NCI-H460 (cell line): ENCODE data around the gene CGNL1. TPM values are rescaled to one million over a fixed set of nuclear protein-coding genes. Genes with fewer than 3 reads are reported as not detected.

ENCODE experiments used
- DNase-seq: peaks from one replicate; pipeline ENCODE4 v3.0.0-alpha.2; 2016; ENCODE audit warnings: low read depth; ENCODE audit errors: extremely low read depth
- polyA plus RNA-seq: library from polyadenylated mRNA; depleted of rRNA; stranded (reverse); fragments of >200 nt; gene quantifications from 2 replicates; pipeline ENCODE4 v1.2.3, GENCODE V29; 2014; cell fraction: nucleus; rRNA removed
- total RNA-seq: library from RNA; depleted of rRNA; stranded (reverse); fragments of >200 nt; shearing (Covaris generic); gene quantifications from 2 replicates; pipeline ENCODE4 v1.2.3, GENCODE V29; 2014; rRNA removed

Gene CGNL1, protein sequence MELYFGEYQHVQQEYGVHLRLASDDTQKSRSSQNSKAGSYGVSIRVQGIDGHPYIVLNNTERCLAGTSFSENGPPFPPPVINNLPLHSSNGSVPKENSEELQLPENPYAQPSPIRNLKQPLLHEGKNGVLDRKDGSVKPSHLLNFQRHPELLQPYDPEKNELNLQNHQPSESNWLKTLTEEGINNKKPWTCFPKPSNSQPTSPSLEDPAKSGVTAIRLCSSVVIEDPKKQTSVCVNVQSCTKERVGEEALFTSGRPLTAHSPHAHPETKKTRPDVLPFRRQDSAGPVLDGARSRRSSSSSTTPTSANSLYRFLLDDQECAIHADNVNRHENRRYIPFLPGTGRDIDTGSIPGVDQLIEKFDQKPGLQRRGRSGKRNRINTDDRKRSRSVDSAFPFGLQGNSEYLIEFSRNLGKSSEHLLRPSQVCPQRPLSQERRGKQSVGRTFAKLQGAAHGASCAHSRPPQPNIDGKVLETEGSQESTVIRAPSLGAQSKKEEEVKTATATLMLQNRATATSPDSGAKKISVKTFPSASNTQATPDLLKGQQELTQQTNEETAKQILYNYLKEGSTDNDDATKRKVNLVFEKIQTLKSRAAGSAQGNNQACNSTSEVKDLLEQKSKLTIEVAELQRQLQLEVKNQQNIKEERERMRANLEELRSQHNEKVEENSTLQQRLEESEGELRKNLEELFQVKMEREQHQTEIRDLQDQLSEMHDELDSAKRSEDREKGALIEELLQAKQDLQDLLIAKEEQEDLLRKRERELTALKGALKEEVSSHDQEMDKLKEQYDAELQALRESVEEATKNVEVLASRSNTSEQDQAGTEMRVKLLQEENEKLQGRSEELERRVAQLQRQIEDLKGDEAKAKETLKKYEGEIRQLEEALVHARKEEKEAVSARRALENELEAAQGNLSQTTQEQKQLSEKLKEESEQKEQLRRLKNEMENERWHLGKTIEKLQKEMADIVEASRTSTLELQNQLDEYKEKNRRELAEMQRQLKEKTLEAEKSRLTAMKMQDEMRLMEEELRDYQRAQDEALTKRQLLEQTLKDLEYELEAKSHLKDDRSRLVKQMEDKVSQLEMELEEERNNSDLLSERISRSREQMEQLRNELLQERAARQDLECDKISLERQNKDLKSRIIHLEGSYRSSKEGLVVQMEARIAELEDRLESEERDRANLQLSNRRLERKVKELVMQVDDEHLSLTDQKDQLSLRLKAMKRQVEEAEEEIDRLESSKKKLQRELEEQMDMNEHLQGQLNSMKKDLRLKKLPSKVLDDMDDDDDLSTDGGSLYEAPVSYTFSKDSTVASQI
- 0.82 and 0.98 TPM in 2 replicates for total RNA-seq
- polyA plus RNA-seq: 1.3 and 1.4 TPM in 2 replicates

DNA sequence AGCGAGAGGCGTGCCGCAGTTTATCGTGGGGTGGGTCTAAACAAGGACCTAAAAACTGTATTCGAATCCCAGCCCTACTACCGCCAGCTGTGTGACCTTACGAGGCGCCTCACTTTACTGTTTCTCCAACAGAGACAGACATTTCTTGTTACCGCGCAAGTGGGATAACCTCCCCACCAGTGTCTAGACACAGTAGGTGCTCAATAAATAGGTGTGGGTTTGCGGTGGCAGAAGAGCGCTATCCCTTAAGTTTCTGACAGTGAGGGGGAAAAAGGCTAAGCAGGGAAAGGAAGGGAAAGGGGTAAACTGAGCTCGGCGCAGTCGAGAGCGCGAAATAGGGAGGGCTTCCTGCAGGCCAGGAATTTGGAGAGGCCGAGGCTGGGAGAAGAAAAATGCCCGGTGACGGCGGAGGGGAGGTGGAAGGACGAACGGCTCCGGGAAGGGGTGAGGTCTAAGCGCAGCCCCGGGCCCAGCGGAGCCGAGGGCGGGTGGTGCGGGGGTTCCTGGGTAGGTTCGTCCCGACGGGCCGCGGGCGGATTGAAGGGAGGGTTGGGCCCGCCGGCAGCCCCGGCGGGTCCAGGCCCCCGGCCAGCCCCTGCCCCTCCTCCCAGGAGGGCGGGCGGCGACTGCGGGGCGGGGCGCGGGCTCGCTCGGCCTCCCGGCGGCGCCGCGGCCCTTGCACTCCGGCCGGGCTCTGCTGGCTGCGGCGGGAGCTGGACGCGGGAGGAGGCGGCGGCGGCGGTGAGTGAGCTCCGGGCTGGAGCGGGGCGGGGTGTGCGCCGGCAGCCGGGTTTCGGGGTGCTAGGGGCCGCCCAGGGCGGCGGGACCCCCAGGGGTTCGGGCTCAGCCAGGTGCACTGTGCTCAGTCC is at the start of gene CGNL1:
CGNL1 (plus strand) TSS at position 679 of the 869 bp plus-strand sequence. CDS start 61,495 bp downstream, outside the sequence.
- peak; percentile 13 for DNase-seq

DNA sequence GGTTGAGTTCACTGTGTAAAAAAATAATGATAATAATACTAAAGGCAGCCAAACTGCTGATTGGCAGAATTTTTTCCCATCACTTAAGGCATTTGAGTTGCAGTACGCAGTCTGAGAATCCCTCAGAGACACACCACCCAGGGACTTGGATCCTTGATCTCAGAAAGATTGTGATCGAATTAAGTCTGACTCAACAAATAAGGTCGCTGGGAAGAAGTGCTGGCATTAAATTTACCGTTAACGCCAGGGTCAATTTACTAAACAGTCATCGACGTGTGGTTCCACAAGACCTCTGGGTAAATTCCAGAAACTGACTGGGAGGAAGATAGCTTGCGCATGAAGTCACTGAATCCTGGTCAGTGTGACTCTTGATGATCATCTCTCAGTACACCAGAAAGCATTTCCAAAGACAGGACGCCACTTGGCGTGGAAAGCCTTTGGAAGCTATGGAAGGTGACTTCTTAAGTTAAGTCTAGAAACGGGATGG is 48.3 kb upstream of the CGNL1 start:
- no peak for DNase-seq

DNA sequence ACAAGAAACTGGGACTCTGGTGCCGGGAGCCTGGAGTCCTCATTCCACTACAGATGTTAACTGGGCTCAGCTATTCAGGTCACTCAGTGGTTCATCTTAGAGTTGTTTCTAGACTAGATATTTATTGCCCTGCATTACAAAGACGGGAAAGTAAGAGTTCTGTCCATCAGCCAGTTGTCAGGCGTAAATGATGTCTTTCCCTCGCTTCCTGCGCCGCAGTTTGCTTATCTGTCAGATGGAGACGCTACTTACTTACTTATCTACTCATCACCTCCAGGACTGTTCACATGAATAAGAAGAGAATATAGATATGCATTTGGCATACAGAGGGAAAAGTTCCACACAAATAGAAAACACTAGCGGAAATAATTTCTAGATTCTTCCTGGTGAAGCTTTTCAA is 47.8 kb upstream of the CGNL1 start:
- DNase-seq: no peak

DNA sequence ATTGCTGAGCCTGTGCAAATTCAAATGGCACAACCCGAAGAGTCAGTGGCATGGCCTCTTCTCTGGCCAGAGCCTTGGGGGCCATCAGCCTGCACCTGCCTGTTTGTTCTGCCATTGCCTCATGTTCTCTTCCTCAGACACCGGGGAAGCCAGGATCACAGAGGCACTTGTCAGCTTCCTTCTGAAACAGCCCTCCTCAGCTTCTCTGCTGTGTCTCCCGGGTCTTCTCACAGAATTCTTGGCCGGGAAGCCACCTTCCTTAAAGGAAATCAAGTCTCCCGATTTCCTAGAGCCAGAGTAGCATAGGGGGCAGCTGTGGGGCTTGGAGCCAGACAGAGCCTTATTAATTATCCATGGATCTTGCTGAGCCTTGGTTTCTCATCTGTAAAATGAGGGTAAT is 47.4 kb upstream of the CGNL1 start:
- no peak for DNase-seq

DNA sequence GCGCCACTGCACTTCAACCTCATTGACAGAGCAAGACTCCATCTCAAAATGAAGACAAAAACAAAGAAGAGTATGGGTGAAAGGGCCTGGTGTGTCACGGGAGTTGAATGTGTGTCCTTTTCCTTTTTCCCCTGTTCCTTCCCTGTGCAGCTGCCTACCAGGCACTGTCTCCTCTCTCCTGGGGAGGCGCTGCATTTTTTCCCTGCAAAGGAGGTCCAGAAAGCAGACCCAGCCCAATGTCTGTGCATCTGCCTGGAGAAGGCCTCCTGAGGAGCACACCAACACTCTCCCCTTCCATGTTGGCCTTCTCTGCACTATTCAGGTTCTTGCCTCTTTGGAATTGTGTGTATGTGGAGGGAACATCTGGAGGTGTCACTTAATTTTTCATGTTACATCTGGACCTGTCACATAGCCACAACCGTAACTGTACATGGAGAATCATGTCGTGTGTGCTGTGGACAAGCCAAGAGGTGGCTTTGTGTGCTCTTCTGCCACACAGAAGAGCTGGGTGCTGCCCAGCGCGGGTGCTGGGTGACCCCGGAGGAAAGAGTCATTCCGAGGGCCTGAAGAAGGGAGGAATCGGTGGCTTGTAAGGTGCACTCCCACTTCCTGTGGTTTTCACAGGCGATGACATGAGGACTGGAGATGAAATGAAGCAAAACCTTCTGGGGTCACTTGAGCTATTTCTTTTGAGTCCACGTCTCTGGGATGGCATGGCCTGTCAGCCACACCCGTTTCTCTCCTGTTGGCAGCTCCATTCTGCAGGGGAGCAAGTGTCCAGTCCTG is 46.5 kb upstream of the CGNL1 start:
- DNase-seq: no peak

DNA sequence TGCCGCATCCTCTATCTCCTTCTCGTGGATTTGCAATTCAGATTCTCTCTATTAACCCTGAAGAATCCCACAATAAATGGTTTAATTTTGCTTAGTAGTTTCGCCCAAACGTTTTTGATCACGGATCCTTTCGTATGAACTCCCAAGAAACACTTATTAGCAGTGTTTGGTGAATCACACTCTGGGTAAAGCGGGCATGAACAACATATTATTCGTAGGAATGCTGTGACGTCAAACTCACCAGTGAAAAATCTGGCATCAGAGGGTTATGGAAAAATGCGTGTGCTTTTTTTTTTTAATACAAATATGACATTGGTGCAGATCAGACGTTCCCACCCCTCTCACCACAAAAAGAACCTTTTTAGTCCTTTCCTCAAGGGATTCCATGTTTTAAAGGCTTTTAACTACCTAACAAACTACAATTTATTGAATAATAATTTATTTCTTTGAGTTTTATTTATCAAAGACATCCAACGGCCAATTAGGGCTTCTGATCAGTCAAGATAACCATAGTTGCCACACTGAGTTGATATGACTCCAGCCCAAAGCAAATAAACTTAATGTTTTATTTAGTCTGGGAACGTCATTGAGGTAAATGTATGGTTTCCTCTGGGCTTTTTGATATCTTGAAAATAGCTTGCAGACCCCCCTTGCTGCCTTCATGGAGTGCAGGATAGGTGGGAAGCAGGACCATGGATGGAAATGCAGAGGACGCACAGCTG is 45.5 kb upstream of the CGNL1 start:
- DNase-seq: peak; percentile 54

DNA sequence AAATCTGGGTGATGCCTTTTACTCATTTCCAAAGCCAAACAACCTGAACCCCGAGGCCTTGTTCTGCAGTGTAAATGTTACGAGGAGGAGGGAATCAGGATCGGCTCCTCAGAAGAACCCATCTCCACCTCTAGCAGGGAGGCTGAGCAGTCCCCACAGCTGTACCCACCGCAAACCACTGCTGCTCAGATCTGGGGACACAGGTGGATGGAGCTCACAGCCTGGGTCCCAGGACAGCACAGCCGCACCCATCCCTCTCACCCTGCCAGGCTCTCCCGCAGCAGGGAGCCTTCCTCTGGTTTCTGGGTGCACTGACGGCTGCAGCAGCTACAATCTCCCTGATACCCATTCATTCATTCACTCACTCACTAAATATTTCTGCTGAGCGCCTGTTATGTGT is 44.0 kb upstream of the CGNL1 start:
- no peak for DNase-seq

DNA sequence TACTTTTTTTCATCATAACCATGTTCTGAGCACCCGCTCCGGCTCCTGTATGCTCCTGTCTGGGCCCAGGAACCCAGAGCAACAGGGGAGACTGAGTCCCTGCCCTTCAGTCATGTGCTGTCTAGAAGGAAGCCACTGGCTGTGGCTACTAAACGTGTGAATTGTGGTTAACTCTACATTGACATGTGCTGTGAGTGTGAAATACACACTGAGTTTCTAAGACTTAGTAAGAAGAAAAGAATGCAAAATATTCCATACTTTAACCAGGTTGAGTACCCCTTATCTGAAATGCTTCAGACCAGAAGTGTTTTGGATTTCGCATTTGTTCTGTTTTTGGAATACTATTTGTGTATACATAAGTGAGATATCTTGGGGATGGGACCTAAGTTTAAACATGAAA is 42.8 kb upstream of the CGNL1 start:
- DNase-seq: no peak

DNA sequence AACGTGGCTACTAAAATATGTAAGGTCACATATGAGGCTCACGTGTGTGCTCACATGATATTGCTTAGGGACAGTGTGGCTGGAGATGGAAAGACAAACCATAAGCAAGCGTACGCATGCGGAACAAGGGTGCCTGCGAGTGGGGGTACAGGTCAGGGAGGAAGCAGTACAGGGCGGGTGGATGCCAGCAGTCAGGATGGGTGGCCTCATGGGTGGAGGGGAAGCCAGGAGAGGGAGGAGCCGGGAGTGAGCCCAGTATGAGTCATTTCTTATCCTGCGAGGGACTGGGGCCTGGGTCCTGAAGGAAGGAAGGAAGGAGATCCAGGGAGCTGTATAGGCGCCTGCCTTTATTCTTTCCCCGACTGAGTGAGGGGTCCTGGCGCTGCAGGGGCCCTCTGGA is 42.0 kb upstream of the CGNL1 start:
- no peak for DNase-seq

DNA sequence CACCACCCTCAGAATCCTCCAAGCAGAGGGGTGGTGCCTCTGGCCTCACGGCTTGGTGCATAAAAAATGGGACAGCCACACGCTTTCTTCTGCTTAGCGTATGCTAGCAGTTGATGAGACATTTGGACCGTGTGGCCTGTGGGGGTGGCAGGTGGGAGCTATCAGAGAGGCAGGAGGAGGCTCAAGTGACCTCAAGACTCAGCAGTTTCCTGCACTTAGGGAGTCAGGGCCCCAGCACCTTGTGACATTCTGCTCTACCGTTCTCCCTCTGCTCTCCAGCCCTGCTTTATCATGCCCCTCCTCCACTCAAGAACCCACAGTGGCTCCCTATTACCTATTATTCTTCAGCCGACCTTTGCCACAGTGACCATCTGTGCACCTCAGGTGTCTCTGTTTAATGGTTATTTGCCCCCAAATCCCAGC is 41.0 kb upstream of the CGNL1 start:
- no peak for DNase-seq

DNA sequence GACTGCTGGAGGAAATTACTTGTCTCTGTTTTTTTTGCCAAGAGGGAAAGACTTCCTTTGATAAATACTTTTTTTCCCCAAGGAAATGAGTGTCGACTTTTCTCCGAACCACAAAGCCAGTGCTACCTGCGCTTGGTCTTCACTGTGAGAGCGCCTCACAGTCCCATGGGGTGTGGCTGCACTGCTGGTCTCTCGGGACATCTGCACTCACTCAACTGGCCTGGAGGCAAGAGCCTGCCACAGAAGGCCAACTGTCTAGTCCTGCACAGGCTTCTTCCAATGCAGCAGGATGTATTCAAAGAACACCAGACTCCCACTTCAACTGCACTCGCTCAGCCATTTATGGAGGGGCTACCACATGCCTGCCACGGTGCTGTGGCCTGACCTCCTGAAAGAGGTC is 40.6 kb upstream of the CGNL1 start:
- no peak for DNase-seq

DNA sequence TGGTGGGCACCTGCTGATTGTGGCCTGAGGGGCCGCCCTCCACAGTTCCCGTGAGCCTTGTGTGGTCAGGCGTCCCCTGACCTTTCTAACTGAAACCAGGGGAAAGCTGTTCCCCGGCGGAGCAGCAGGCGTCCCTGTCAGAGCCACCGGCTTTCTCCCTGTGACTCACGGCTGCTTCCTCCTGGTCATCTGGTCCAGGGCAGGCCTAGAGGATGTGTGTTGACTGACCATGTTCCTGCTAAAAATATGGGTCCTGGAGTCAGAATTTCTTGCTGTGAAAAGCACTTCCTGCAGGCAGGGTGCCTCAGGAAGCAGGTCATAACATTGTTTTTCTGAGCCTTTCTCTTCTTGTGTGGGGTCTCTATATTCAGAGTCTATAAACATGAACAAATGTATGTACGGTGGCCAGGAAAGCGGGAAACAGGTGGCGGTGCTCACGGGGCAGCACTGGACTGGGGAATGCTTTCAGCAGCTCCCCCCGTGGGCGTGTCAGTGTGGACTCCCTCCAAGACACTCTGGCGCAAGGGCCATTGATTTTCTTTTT is 38.4 kb upstream of the CGNL1 start:
- no peak for DNase-seq

DNA sequence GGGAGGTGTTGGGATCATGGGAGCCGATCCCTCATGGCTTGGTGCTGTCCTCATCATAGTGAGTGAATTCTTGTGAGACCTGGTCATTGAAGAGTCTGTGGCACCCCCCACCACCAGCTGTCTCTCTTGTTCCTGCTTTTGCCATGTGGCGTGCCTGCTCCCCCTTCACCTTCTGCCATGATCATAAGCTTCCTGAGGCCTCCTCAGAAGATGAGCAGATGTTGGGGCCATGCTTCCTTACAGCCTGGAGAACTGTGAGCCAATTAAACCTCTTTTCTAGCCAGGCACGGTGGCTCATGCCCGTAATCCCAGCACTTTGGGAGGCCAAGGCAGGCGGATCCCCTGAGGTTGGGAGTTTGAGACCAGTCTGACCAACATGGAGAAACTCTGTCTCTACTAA is 37.0 kb upstream of the CGNL1 start:
- DNase-seq: no peak

DNA sequence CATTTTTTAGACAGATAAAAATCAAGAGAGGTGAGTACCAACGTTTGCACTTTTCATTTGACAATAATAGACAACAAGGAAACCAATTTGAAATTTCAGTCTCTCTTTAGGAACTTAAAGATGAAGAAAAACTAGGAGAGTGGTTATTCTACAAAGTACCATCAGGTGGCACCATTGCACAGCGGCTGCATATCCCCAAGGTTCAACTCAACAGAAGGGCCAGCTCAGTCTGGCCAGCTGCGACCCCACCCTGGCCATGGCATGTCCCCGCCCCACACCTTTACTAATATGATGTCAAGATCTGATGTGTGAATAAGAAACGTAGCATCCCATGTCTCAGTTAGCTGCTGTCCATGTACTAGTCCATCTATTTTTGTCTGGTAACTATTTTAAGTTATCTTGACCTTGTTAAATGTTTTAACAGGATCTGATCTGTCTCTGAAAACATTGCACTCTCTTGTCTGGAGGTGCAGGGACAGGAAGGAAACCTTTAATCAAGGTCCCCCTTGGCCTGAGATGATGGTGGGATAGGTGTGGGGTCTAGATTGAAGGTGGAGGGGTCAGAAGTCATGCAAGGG is 35.5 kb upstream of the CGNL1 start:
- peak; percentile 48 for DNase-seq

DNA sequence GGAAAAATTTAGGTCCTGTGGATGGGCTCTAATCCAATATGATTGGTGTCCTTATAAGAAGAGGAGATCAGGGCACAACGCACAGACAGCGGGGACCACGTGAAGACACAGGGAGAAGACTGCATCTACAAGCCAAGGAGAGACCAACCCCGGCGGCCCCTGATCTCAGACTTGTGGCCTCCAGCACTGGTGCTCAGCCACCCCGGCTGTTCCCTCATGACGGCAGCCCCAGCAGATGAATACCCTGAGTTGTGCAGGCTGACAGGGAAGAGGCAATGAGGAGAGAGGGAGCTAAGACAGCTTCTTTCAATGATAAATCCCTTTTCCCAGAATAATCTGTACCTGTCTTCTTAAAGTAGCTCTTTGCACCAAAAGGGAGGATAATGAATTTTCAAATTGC is 33.3 kb upstream of the CGNL1 start:
- DNase-seq: no peak

DNA sequence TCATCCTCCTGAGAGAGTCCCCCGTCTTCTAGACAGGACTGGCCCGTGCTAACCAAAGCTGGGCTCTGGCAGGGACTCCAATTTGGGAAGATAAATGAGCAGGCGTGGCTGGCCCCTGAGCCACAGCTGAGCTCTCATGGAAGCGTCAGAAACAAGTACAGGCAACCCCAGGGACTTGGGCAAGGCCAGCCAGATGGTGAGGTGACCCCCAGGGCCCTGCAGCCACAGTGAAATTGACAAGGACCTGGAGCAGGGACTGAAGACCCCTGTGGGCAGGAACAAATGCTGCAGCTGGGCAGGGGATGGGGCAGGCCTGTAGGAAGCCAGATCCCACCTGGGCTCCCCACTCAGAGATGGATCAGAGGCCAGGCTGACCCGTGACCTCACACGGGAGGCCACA is 32.8 kb upstream of the CGNL1 start:
- DNase-seq: no peak

DNA sequence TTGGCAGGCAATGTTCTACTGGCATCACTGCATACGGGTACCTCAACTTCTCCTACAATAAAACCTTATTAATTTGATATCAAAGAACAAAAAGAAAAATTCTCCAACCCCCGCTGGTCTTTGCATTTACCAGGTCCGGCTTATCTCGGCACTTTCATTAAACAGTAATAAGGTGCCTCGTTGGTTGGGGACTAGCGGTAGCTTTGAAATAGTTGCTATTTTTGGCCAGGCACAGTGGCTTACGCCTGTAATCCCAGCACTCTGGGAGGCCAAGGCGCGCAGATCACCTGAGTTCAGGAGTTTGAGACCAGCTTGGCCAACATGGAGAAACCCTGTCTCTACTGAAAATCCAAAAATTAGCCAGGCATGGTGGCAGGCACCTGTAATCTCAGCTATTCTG is 32.0 kb upstream of the CGNL1 start:
- no peak for DNase-seq

DNA sequence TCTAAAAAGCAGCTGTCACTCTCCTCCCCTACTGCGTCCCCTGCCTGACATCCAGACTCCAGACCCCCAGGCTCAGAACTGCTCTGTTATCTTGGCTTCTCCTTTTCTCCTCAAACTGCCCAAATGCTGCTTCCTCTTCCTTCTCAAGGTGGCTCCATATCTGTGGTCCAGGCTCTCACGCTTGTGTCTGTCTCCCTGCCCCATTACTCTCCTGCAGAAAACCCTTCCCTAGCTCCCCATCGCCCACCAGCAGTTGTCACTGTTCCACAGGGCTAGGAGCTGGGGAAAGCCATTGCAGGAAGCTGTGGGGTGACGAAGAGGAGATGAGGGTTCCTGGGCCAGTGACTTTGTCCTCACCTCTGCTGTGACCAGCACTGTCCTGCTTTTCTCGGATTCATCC is 30.7 kb upstream of the CGNL1 start:
- DNase-seq: no peak
